Adipose tissue (tissue), 3 donors: ENCODE measurements around the gene OPRD1. TPM values are rescaled to one million over a fixed set of nuclear protein-coding genes. Genes with fewer than 3 reads are reported as not detected.
"Not testable (repeated sequence)": the region's sequence is repeated elsewhere in the genome, so short reads cannot be mapped to it uniquely, and the experiment has no call there.

Experiments
- H3K27ac ChIP-seq: one replicate; pipeline ENCODE4 v1.5.1; 2013; ENCODE audit warnings: low read depth, low read length
- WGBS, 3 donors: extraction: QIAGEN DNeasy Blood & Tissue Kit; methylation state at CpG; one replicate each; pipeline ENCODE4 v1.1.7; 2013; 5-methylcytosine and 5-hydroxymethylcytosine counted together
- polyA plus RNA-seq, 3 donors: library from polyadenylated mRNA; stranded (reverse); fragments of 200-250 nt; gene quantifications; one replicate each; pipeline ENCODE4 v1.2.3, GENCODE V29; 2013
- donor health status: healthy with polysubstance abuse.
- donor health status: Bipolar disorder and iron deficiency.
- donor health status: healthy.

The OPRD1 gene
- polyA plus RNA-seq, 3 donors: 0.01 to 0.11 (median 0.08) TPM

GRCh38 chr1:28794582-28794981, 17.4 kb upstream of the OPRD1 start:
- 91 to 95% (median 93%) methylated on average over 5 of the region's 5 CpGs for WGBS, 3 donors

GRCh38 chr1:28796352-28797211, 15.4 kb upstream of the OPRD1 start:
- WGBS, 3 donors: 55 to 67% (median 58%) methylated on average over 18 of the region's 18 CpGs
- no peak overlapping the region for H3K27ac ChIP-seq

More at GRCh38 chr1:28794582-28794981, 17.4 kb upstream of the OPRD1 start:
- H3K27ac ChIP-seq: not testable (repeated sequence)

GRCh38 chr1:28800324-28800723, 11.6 kb upstream of the OPRD1 start:
- no peak overlapping the region for H3K27ac ChIP-seq
- 51 to 59% (median 53%) methylated on average over 3 of the region's 3 CpGs for WGBS, 3 donors

- no peak overlapping the region for H3K27ac ChIP-seq
- WGBS, 3 donors: 87 to 90% (median 89%) methylated on average over 6 of the region's 6 CpGs
These were observed 10.5 kb upstream of the OPRD1 start for GRCh38 chr1:28801461-28801860.

GRCh38 chr1:28803051-28803450, 8.9 kb upstream of the OPRD1 start:
- H3K27ac ChIP-seq: no peak overlapping the region
- WGBS, 3 donors: 80 to 81% (median 81%) methylated on average over 5 of the region's 5 CpGs

- H3K27ac ChIP-seq: no peak overlapping the region
- WGBS, 3 donors: 90 to 95% (median 94%) methylated on average over 3 of the region's 3 CpGs
These were observed 8.3 kb upstream of the OPRD1 start for GRCh38 chr1:28803662-28804061.

- WGBS, 3 donors: 58 to 78% (median 71%) methylated on average over 3 of the region's 3 CpGs
- no peak overlapping the region for H3K27ac ChIP-seq
These were observed 7.9 kb upstream of the OPRD1 start for GRCh38 chr1:28804071-28804470.

- no peak overlapping the region for H3K27ac ChIP-seq
- WGBS, 3 donors: 47 to 55% (median 55%) methylated on average over 4 of the region's 4 CpGs
These were observed 4.9 kb upstream of the OPRD1 start for GRCh38 chr1:28807046-28807445.

GRCh38 chr1:28807986-28808385, 4.0 kb upstream of the OPRD1 start:
- 79 to 88% (median 85%) methylated on average over 4 of the region's 4 CpGs for WGBS, 3 donors
- no peak overlapping the region for H3K27ac ChIP-seq

- no peak overlapping the region for H3K27ac ChIP-seq
- WGBS, 3 donors: 59 to 61% (median 60%) methylated on average over 9 of the region's 9 CpGs
These were observed 603 bp upstream of the OPRD1 start for GRCh38 chr1:28811369-28811765.

GRCh38 chr1:28812669-28813468, 899 bp downstream of the OPRD1 start:
- WGBS, 3 donors: 22 to 51% (median 48%) methylated on average over 32 to 34 of the region's 34 CpGs
- H3K27ac ChIP-seq: no peak overlapping the region

- H3K27ac ChIP-seq: no peak overlapping the region
- 76 to 84% (median 80%) methylated on average over 15 of the region's 15 CpGs for whole genome bisulfite sequencing, 3 donors
These were observed 2.0 kb downstream of the OPRD1 start for GRCh38 chr1:28813931-28814465.

- H3K27ac ChIP-seq: no peak overlapping the region
- 30 to 38% (median 36%) methylated on average over 12 of the region's 12 CpGs for WGBS, 3 donors
These were observed 3.7 kb downstream of the OPRD1 start for GRCh38 chr1:28815533-28816185.

GRCh38 chr1:28817133-28817532, 5.2 kb downstream of the OPRD1 start:
- H3K27ac ChIP-seq: no peak overlapping the region
- 73 to 81% (median 80%) methylated on average over 7 of the region's 7 CpGs for WGBS, 3 donors

GRCh38 chr1:28819020-28819419, 7.0 kb downstream of the OPRD1 start:
- H3K27ac ChIP-seq: no peak overlapping the region

- H3K27ac ChIP-seq: no peak overlapping the region
- WGBS, 3 donors: 14 to 39% (median 33%) methylated on average over 3 of the region's 3 CpGs
These were observed 10.8 kb downstream of the OPRD1 start for GRCh38 chr1:28822799-28823198.

GRCh38 chr1:28824061-28824460, 12.1 kb downstream of the OPRD1 start:
- WGBS, 3 donors: 86 to 93% (median 87%) methylated on average over 11 of the region's 11 CpGs
- not testable (repeated sequence) for H3K27ac ChIP-seq

- not testable (repeated sequence) for H3K27ac ChIP-seq
- 56 to 69% (median 68%) methylated on average over 9 to 11 of the region's 11 CpGs for whole genome bisulfite sequencing, 3 donors
These were observed 16.4 kb downstream of the OPRD1 start for GRCh38 chr1:28828227-28828858.
